ENCODE measurements around the gene PRPH2.
"Not testable (repeated sequence)": the region's sequence is repeated elsewhere in the genome, so short reads cannot be mapped to it uniquely, and the experiment has no call there.

PRPH2 gene

GRCh38 chr6:42696526-42697267, 25.7 kb downstream of the PRPH2 start:
- no peak for DNase-seq

GRCh38 chr6:42694586-42694985, 27.8 kb downstream of the PRPH2 start:
- no peak for DNase-seq

GRCh38 chr6:42693725-42694323, 28.6 kb downstream of the PRPH2 start:
- no peak for DNase-seq

- DNase-seq: no peak
These were observed 30.1 kb downstream of the PRPH2 start for GRCh38 chr6:42692137-42692911.

GRCh38 chr6:42690872-42691271, 31.5 kb downstream of the PRPH2 start:
- no peak for DNase-seq

- DNase-seq: no peak
These were observed 32.2 kb downstream of the PRPH2 start for GRCh38 chr6:42690151-42690702.

GRCh38 chr6:42689371-42689770, 33.0 kb downstream of the PRPH2 start:
- DNase-seq: no peak

- no peak for DNase-seq
These were observed 34.1 kb downstream of the PRPH2 start for GRCh38 chr6:42688281-42688680.

GRCh38 chr6:42679358-42679757, 43.0 kb downstream of the PRPH2 start:
- DNase-seq: no peak

- no peak for DNase-seq
These were observed 47.6 kb downstream of the PRPH2 start for GRCh38 chr6:42674780-42675179.

- DNase-seq: not testable (repeated sequence)
These were observed 48.0 kb downstream of the PRPH2 start for GRCh38 chr6:42674368-42674767.

- DNase-seq: no peak
These were observed 57.7 kb downstream of the PRPH2 start for GRCh38 chr6:42664718-42665117.

GRCh38 chr6:42661540-42662153, 60.8 kb downstream of the PRPH2 start:
- DNase-seq: peak; percentile 88

GRCh38 chr6:42659806-42660205, 62.6 kb downstream of the PRPH2 start:
- DNase-seq: no peak

- no peak for DNase-seq
These were observed 68.5 kb downstream of the PRPH2 start for GRCh38 chr6:42653851-42654250.

GRCh38 chr6:42652024-42652746, 70.2 kb downstream of the PRPH2 start:
- DNase-seq: no peak

Measured in activated CD4-positive, alpha-beta T cell treated with anti-CD3 and anti-CD28 coated beads, Interleukin-2, amount 50 U/mL, for 1 hour (primary cell).